Right kidney (tissue), 9 donors: ENCODE measurements around the gene POGZ.

ENCODE experiments used
- DNase-seq: peaks from one replicate; pipeline ENCODE4 v3.0.0-alpha.2; 2016
- long read RNA-seq, 8 donors: transcript quantifications; one replicate each; lab custom pipeline, GENCODE V29; 2026

POGZ gene, protein sequence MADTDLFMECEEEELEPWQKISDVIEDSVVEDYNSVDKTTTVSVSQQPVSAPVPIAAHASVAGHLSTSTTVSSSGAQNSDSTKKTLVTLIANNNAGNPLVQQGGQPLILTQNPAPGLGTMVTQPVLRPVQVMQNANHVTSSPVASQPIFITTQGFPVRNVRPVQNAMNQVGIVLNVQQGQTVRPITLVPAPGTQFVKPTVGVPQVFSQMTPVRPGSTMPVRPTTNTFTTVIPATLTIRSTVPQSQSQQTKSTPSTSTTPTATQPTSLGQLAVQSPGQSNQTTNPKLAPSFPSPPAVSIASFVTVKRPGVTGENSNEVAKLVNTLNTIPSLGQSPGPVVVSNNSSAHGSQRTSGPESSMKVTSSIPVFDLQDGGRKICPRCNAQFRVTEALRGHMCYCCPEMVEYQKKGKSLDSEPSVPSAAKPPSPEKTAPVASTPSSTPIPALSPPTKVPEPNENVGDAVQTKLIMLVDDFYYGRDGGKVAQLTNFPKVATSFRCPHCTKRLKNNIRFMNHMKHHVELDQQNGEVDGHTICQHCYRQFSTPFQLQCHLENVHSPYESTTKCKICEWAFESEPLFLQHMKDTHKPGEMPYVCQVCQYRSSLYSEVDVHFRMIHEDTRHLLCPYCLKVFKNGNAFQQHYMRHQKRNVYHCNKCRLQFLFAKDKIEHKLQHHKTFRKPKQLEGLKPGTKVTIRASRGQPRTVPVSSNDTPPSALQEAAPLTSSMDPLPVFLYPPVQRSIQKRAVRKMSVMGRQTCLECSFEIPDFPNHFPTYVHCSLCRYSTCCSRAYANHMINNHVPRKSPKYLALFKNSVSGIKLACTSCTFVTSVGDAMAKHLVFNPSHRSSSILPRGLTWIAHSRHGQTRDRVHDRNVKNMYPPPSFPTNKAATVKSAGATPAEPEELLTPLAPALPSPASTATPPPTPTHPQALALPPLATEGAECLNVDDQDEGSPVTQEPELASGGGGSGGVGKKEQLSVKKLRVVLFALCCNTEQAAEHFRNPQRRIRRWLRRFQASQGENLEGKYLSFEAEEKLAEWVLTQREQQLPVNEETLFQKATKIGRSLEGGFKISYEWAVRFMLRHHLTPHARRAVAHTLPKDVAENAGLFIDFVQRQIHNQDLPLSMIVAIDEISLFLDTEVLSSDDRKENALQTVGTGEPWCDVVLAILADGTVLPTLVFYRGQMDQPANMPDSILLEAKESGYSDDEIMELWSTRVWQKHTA (N-terminal part only)
- long read RNA-seq, donor 1, partial matches to known transcripts = 17 of 19 reads
- long read RNA-seq, donor 1, other reads (novel, unspliced or antisense) = 0 of 19 reads
- long read RNA-seq, donor 2, partial matches to known transcripts = 7 of 8 reads
- long read RNA-seq, donor 2, other reads (novel, unspliced or antisense) = 0 of 8 reads
- long read RNA-seq, donor 3, partial matches to known transcripts = 13 of 16 reads
- long read RNA-seq, donor 3, other reads (novel, unspliced or antisense) = 0 of 16 reads
- long read RNA-seq, donor 4, full-length matches to known transcripts = 4 of 43 reads
- long read RNA-seq, donor 4, partial matches to known transcripts = 39 of 43 reads
- long read RNA-seq, donor 4, other reads (novel, unspliced or antisense) = 0 of 43 reads
- long read RNA-seq, donor 5, full-length matches to known transcripts = 6 of 39 reads
- long read RNA-seq, donor 5, partial matches to known transcripts = 33 of 39 reads
- long read RNA-seq, donor 5, other reads (novel, unspliced or antisense) = 0 of 39 reads
- long read RNA-seq, donor 6, full-length matches to known transcripts = 3 of 32 reads
- long read RNA-seq, donor 6, partial matches to known transcripts = 29 of 32 reads
- long read RNA-seq, donor 6, other reads (novel, unspliced or antisense) = 0 of 32 reads
- long read RNA-seq, donor 7, full-length matches to known transcripts = 10 of 63 reads
- long read RNA-seq, donor 7, partial matches to known transcripts = 53 of 63 reads
- long read RNA-seq, donor 7, other reads (novel, unspliced or antisense) = 0 of 63 reads
- long read RNA-seq, donor 8, full-length matches to known transcripts = 8 of 42 reads
- long read RNA-seq, donor 8, partial matches to known transcripts = 34 of 42 reads
- long read RNA-seq, donor 8, other reads (novel, unspliced or antisense) = 0 of 42 reads

DNA sequence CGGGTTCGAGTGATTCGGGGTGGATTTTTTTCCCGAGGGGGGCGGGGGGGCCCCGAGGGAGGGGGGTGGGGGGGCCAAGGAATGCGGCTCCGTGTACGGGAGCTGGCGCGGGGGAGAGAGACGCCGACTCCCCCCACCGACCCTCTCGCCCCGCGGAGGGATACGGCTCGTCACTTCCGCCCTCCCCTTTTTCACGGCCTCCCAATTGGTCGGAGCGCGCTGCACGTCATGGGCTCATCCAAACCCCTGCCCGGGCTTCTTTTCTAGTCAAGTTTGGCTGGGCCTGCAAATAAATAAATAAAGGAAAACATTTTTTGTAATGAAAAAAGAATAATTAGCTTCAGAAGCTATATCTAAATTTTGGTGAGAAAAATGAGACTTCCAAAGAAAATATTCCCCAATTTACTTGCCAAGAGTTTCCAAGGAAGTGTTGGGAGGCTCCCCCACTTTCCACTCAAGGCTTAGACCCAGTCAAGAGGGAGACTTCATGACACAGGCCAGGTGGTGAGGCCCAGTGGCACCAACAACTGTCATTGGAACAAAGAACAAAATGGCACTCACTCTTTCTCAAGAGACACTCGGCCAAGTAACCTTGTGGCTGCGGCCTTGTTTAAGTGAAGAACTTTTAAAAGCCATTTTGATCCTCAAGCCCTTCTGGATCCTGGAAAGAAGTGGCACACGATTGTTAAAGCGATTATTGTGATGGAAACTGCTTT lies at the start of gene POGZ:
Gene POGZ (minus strand): TSS at position 164 of the 716 bp plus-strand sequence. CDS start 17,290 bp downstream, outside the sequence.
- peak; percentile 78 for DNase-seq

DNA sequence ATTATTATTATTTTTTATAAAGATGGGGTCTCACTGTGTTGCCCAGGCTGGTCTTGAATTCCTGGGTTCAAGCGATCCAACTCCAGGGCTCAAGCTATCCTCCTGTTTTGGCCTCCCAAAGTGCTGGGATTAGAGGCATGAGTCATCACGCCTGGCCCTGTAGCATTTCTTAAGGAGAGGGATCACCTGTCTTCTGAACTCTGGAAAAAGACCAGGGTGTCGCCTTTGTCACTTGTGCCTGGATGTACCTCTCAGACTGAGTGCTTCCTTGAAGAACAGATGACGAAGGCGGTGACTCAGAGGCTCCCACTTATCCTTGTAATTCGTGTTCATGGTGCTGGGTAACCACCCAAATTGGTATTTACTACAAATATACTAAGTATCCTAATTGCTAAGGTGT lies 49.5 kb upstream of the POGZ start:
- no peak for DNase-seq

- DNase-seq = no peak
These were observed 45.5 kb upstream of the POGZ start for GRCh38 chr1:151504759-151505158.

DNA sequence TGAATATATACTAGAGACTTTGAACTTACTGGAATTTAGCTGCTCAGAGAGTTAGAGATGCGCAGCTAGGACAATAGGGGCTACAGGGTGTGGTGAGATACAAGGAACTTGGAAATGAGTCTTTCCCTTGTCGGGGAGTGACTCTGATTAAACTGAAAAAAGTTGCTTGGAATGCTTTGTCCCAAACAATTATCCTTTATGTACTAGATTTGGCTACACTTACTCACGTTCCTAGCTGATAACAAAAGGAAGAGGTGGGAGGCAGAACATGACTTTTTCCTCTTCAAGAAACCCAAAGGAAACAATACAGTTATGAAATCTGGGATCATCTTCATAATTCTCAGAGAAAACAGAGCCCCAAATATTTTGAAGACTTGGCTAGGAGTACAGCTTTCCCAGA lies 45.0 kb upstream of the POGZ start:
- no peak for DNase-seq

DNA sequence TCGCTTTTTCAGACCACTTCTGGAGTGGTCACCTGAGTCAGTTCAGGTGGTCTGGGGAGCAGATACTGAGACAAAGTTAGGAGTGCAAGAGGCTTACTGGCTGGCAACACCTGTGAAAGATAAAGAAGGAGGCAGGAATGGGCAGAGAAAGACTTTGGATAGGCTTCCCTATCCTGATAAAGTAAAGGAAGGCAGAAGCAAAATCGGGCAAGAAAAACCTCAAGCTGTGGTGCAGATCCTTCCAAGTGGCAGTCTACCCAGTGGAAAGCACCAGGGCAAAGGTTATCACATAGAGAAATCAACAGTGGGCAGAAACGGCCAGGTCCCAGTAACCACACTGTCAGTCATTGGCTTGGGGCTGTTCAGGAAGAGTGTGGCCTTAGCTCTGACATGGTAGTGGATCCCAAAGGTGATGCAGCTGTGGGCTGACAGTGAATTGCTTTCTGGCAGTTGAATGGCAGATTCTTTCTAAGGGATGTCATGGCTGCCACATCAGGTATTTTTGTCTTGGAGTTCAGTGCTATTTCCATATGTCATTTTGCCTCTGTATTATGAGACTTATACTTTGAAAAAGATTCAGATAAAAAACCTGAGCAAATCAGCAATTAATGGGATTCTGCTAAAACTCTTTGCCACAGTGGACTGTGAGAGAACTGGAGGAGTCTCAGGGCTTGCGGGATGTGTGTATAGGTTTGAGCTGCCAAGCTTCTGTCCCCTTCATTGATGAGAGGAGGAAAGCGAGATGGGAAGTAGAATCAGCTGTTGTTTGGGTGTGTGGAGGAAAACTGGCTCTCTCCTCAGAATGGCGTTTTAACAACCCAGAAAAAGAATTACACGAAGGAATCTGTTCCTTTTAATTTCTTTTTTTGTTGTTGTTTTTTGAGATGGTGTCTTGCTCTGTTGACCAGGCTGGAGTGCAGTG lies 43.8 kb upstream of the POGZ start:
- DNase-seq = no peak

- no peak for DNase-seq
These were observed 42.9 kb upstream of the POGZ start for GRCh38 chr1:151502035-151502700.

GRCh38 chr1:151501474-151501873 lies 42.2 kb upstream of the POGZ start:
- no peak for DNase-seq

GRCh38 chr1:151499930-151500329 lies 40.6 kb upstream of the POGZ start:
- DNase-seq = no peak

GRCh38 chr1:151499365-151499764 lies 40.1 kb upstream of the POGZ start:
- DNase-seq = no peak

- no peak for DNase-seq
These were observed 36.0 kb upstream of the POGZ start for GRCh38 chr1:151495316-151495715.

GRCh38 chr1:151494741-151495281 lies 35.5 kb upstream of the POGZ start:
- no peak for DNase-seq

DNA sequence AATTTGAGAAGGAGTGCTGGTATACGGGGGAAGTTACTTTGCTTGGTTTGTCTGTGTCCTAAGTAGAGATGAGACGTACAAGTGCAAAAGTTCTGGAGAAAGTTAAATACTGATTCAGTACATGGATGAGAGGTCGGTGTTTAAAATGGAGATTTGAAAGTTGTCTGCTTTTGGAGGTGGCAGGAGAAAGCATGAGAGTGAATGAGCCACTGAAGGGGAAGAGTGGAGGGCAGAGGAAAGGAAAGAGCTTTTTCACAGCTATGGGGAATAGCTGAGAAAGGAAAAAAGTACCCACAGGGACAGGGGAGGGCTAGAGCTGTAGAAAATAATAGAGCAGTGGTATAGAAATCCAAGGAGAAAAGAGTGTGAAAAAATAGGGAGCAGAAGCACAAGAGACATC lies 33.7 kb upstream of the POGZ start:
- no peak for DNase-seq

DNA sequence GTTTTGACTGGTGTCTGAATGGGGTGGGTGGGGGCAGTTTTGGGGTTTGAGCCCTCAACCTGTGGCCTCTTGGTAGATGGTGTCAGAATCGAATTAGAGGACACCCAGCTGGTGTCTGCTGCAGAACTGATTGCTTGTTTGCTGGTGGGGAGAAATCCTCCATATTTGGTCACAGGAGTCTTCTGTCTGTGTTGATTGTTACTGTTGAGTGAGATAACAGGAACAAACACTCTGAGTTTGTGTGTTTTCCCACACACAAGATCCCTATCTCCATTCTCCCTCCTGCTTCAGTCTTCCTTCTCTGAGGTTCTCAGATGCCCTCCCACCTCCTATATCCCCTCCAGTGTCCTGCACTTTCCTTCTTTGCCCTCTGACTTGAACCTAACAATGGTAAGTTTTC lies 32.8 kb upstream of the POGZ start:
- no peak for DNase-seq

GRCh38 chr1:151491641-151492040 lies 32.3 kb upstream of the POGZ start:
- no peak for DNase-seq

DNA sequence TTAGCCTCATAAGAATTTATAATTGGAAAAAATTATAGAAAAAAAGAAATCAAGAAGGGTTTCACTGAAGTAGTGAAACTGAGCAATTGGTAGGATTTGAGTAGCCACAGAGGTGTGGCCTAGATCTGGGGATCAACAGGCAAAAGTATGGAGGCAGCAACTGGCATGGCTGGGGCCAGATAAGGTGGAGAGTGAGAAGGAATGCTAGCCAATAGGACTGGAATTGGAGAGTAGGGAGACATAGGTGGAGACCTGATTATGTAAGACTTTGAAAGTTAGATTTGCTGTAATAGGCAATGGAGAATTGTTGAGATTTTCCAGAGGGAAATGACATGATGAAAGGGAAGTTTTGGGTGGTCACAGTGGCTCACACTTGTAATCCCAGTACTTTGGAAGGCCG lies 27.3 kb upstream of the POGZ start:
- no peak for DNase-seq

- no peak for DNase-seq
These were observed 26.5 kb upstream of the POGZ start for GRCh38 chr1:151485685-151486255.

GRCh38 chr1:151482017-151482416 lies 22.7 kb upstream of the POGZ start:
- DNase-seq = no peak

DNA sequence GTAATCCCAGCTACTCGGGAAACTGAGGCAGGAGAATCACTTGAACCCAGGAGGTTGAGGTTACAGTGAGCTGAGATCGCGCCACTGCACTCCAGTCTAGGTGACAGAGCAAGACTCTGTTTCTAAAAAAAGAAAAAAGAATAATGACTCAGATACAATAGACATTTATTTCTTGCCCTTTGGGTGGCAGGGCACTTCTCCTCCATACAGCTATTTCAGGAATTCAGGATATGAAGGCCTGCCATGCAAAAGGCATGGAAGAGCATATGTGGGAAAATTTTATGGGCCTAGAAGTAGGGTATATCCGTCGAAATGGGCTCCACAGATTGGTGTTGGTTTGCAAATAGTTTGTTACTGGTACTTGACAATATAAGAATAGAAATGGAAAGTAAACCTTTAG lies 20.2 kb upstream of the POGZ start:
- DNase-seq = no peak
